Activated CD8-positive, alpha-beta memory T cell treated with anti-CD3 and anti-CD28 coated beads, Interleukin-2, amount 50 U/mL, for 1 hour (primary cell): Measurements from ENCODE around the gene MARCHF2.
"Not testable (repeated sequence)": the region's sequence is repeated elsewhere in the genome, so short reads cannot be mapped to it uniquely, and the experiment has no call there.

Source experiments
- DNase-seq: peaks from one replicate; pipeline ENCODE4 v3.0.0-alpha.2; 2020; ENCODE audit errors: extremely low read depth

The MARCHF2 gene

DNA sequence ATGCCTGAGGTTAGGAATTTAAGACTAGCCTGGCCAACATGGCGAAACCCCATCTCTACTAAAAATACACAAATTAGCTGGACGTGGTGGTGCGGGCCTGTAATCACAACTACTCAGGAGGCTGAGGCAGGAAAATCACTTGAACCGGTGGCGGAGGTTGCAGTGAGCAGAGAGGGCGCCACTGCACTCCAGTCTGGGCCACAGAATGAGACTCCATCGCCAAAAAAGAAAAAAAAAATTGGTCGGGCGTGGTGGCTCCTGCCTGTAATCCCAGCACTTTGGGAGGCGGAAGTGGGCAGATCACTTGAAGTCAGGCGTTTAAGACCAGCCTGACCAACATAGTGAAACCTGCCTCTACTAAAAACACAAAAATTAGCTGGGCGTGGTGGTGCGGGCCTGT is 2.4 kb upstream of the MARCHF2 start:
- DNase-seq, result not testable (repeated sequence)

- DNase-seq, result no peak
Observed at GRCh38 chr19:8413629-8413995, 507 bp downstream of the MARCHF2 start.

DNA sequence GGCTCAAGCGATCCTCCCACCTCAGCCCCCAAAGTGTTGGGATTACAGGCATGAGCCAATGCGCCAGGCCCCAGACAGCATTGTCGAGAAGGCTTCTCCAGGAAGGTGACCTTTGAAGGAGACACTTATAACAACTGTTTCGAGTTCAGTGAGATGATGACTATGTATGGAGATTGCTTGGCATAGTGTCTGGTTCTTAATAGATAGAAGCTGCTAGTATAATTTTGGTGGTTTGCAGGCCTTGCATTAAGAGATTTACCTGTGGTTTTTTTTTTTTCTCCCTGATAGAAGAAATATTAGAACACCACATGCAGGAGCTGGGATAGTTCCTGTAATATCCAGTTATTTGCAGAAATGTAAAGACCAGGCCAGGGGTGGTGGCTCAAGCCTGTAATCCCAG is 3.7 kb downstream of the MARCHF2 start:
- no peak for DNase-seq

DNA sequence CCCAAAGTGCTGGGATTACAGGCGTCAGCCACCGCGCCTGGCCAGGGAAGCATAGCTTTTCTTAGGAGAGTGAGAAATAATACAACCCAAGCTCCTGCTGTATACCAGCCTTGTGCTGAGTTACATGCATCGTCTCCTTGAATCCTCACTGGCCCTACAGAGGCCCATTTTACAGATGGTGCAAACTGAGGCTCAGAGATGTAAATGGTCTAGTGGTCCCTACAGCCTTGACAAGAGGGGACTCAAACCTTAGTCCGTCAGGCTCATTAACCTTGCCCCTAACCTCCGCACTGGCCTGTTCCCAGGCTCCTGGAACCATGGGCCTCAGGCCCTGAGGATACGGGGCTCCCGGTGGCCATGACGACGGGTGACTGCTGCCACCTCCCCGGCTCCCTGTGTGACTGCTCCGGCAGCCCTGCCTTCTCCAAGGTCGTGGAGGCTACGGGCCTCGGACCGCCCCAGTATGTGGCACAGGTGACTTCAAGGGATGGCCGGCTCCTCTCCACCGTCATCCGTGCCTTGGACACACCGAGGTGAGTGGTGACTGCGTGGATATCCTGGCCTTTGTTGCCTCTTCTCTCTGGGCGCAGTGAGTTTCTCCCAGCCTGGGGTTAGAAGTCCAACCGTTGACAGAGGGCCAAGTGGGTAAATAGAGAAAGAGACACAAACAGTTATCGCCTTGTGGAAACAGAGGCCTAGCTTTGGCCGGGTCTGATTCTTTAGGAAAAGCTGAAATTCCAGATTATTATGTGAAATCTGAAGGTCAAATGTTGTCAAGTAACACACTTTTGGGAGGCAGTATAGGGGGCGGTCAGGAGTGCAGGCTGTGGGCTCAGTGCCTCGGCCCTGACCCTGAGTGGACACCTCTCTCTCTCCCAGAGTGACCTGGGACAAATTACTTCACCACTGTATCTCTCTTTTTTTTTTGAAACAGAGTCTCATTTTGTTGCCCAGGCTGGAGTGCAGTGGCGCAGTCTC is 8.7 kb downstream of the MARCHF2 start:
- no peak for DNase-seq

- DNase-seq, result no peak
Observed at GRCh38 chr19:8423817-8424223, 10.7 kb downstream of the MARCHF2 start.

- not testable (repeated sequence) for DNase-seq
Observed at GRCh38 chr19:8425331-8425730, 12.2 kb downstream of the MARCHF2 start.

DNA sequence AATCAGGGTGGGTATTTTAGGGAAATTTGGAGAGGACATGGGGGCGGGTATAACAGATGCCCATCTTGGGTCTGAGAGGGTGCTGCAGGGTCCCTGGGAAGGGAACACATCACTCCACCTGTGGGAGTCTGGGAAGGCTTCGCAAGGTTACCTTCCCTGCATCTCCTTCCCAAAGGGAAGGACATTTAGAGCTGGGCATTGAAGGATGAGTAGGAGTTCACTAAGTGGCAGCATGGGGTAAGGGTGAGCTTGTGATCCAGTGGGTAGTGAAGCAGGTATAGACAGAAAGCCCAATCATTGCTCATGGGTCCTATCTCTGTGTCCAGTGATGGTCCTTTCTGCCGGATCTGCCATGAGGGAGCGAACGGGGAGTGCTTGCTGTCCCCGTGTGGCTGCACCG is 13.2 kb downstream of the MARCHF2 start:
- DNase-seq, result no peak

DNA sequence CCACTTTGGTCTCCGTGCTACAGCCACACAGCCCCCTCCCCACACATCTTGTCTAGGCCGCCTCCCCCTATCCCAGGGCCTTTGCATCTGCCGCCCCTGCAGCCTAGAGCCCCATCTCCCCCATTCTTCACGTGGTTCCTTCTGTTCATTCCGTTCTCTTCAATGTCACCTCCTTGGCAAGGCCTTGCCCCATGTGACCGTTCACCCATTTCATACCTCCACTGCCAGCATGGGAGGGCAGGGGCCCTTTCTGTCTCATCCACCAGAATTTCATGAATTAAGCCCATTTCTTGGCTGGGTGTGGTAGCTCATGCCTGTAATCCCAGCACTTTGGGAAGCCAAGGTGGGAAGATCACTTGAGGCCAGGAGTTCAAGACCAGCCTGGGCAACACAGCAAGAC is 15.9 kb downstream of the MARCHF2 start:
- no peak for DNase-seq

GRCh38 chr19:8429826-8430225 is 16.7 kb downstream of the MARCHF2 start:
- no peak for DNase-seq

DNA sequence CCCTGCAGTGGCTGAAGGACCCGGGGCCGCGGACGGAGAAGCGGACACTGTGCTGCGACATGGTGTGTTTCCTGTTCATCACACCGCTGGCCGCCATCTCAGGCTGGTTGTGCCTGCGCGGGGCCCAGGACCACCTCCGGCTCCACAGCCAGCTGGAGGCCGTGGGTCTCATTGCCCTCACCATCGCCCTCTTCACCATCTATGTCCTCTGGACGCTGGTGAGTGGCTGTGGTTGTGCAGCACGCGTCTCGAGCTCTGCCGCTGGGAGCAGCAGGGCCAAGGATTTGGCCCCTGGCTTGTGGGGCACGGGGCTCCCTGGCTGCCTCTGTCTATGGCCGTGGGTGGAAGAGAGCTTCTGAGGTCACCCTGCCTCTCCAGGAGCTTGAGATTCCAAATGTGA is 17.5 kb downstream of the MARCHF2 start:
- no peak for DNase-seq

DNA sequence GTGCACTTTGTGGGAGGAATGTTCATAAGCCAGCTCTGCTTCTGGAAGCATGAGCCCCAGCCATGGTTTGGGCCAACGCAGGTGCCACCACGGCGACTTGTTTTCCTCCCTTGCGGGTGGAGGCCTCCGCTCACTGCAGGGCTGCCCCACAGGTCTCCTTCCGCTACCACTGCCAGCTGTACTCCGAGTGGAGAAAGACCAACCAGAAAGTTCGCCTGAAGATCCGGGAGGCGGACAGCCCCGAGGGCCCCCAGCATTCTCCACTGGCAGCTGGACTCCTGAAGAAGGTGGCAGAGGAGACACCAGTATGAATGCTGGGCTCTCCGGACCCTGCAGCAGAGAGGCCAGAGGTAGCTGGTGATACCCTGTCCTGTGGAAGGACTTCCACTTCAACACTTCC is 25.1 kb downstream of the MARCHF2 start:
- no peak for DNase-seq

GRCh38 chr19:8441725-8442544 is 28.8 kb downstream of the MARCHF2 start:
- no peak for DNase-seq

GRCh38 chr19:8444140-8444676 is 31.1 kb downstream of the MARCHF2 start:
- not testable (repeated sequence) for DNase-seq

- peak; percentile 98 for DNase-seq
Observed at GRCh38 chr19:8444677-8445487, 31.8 kb downstream of the MARCHF2 start, which contains the start of gene HNRNPM. HNRNPM (plus strand) TSS chr19:8444975; CDS start chr19:8444999, 24 bp downstream.

DNA sequence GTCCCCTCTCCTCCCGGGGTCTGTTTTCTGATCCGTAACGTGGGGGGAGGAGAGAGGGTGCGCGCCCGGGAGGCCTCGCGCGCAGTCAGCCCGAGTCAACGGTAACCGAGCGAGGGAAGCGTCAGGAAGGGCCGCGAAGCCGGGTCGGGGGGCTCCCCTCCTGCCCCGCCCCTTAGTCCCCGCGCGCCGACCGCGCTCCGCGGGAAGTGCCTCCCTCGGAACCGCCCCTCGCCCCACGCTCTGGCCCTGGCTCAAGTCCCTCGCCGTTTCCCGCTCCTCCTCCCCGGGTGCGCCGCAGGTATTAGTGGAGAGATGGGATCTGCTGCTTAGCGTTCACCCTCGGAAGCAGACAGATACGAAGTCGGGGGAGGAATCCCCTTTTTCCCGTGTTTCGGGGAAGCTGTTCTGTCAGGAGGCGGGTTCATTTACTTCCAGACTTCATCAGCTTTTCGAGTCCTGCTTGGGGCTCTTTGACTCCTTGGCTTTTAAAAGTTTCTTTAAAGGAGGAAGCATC is 32.4 kb downstream of the MARCHF2 start:
- no peak for DNase-seq

GRCh38 chr19:8446061-8446709 is 33.1 kb downstream of the MARCHF2 start:
- no peak for DNase-seq

DNA sequence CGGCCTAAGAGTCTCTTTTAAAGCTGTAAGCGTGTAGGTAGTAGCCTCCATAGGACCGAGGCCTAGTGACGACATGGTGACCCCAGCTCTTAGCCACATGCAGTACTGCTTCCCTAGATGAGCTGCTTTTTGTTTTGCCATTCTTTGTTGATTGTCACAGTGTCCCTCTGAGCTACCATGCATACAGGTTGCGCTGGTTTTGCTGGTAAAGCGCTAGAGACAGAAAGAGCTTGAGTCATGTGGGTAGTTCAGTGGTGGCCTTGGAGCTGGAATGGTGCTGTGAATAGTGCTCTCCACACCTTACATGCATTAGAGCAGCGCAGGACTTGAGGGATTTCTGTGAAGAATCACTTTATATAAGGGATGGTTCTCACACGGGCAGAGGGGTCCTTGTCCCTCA is 36.7 kb downstream of the MARCHF2 start:
- no peak for DNase-seq

DNA sequence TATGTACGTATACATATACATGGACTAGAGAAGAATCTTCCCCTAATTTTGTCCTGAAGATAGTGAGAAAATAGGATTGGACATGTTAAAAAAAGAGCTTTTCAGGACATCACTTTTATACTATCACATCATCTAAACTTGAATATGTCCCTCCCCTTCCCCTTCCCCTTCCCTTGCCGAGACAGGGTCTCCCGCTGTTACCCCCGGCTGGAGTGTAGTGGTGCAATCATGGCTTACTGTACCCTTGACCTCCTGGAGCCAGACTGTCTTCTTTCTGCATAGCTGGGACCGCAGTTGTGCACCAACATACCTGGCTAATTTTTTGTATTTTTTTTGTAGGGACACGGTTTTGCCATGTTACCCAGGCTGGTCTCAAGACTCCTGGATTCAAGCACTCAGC is 38.3 kb downstream of the MARCHF2 start:
- DNase-seq, result no peak

DNA sequence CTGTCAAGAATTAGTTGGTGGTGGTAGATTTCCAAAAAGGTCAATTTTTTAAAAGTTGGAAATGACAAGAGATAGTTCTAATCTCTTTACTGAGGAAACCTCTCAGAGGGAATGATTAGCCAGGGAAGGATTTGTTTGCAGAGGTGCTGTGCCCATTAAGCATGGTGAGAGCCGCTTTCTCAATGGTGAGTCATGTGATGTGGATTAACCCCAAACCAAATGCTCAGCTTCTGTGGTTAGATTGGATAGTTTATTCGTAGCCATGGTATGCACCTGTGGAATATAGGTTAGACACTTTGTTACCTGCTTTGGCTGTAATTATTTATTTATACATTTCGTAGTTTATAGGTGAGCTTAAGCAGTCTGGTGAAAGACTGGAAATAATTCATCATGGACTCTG is 38.8 kb downstream of the MARCHF2 start:
- no peak for DNase-seq

- DNase-seq, result no peak
Observed at GRCh38 chr19:8452446-8453123, 39.5 kb downstream of the MARCHF2 start.
